Endothelial cell of umbilical vein (primary cell): ENCODE measurements around the gene NKX2-3. TPM values are rescaled to one million over a fixed set of nuclear protein-coding genes. Genes with fewer than 3 reads are reported as not detected.

Experiments
- BruUV-seq: library from RNA; stranded (reverse); fragments of 400-500 nt; replicated peaks from 2 replicates; lab custom pipeline; 2021; lab: Mats Ljungman, UMichigan
- CTCF ChIA-PET: fragments of 300-600, 350-600 bp; sonication (Branson Sonifier 250); formaldehyde crosslinking; loops from one replicate; lab custom pipeline; 2021; ENCODE audit warnings: antibody characterized with exemption, inconsistent platforms; lab: Charles Lee
- POLR2A ChIA-PET: fragments of 300-600, 350-600 bp; sonication (Branson Sonifier 250); formaldehyde crosslinking; loops from one replicate; lab custom pipeline; 2021; ENCODE audit warnings: antibody characterized with exemption, inconsistent platforms; lab: Charles Lee
- DNase-seq: peaks from one replicate; pipeline ENCODE4 v3.0.0-alpha.2; 2011; ENCODE audit warnings: low read depth, low spot score
- FAIRE-seq: peaks from 2 replicates; lab custom pipeline; 2011; peaks lifted over from hg19 to GRCh38; lab: Jason Lieb, UNC
- H2AFZ ChIP-seq: 2 replicates; pipeline ENCODE4 v1.6.0; 2012; ENCODE audit warnings: low read depth, low read length, control low read depth, inconsistent platforms
- H3K27ac ChIP-seq: 2 replicates; pipeline ENCODE4 v1.5.1; 2011; ENCODE audit warnings: low read depth, mild to moderate bottlenecking, control low read depth, low read length, moderate library complexity; ENCODE audit not compliant: insufficient read depth
- H3K27me3 ChIP-seq, 2 experiments: 2 replicates each; pipeline versions ENCODE4 v1.6.0 to v1.6.1; 2011; ENCODE audit warnings: low read length in 2 of 2, mixed read lengths in 1 of 2; ENCODE audit not compliant: control insufficient read depth in 2 of 2, insufficient read depth in 2 of 2
- H3K36me3 ChIP-seq, 2 experiments: 2 replicates in 1 of 2; 3 replicates in 1 of 2; pipeline ENCODE4 v1.5.1; 2011; ENCODE audit warnings: low read length in 2 of 2, mild to moderate bottlenecking in 1 of 2, moderate library complexity in 1 of 2; ENCODE audit not compliant: control insufficient read depth in 2 of 2, insufficient read depth in 2 of 2; ENCODE audit errors: extremely low read depth in 1 of 2
- H3K4me1 ChIP-seq: 3 replicates; pipeline ENCODE4 v1.5.1; 2011; ENCODE audit warnings: mild to moderate bottlenecking, low read length; ENCODE audit not compliant: control insufficient read depth, insufficient read depth; ENCODE audit errors: extremely low read depth
- H3K4me2 ChIP-seq: 2 replicates; pipeline ENCODE4 v1.6.1; 2011; ENCODE audit warnings: low read length, control low read depth, mixed read lengths; ENCODE audit not compliant: insufficient read depth
- H3K4me3 ChIP-seq, 3 experiments: fragments of 200-600 bp in 1 of 3; sonication (generic), shearing (Covaris generic) in 1 of 3; replicated peaks in 1 of 3; 2 replicates each; pipeline ENCODE4 v1.5.1; 2011 to 2016; ENCODE audit warnings: control low read depth in 3 of 3, low read length in 3 of 3, mild to moderate bottlenecking in 2 of 3, inconsistent platforms in 1 of 3, low read depth in 1 of 3, moderate library complexity in 1 of 3; ENCODE audit not compliant: insufficient read depth in 1 of 3
- H3K79me2 ChIP-seq: 2 replicates; pipeline ENCODE4 v1.6.0; 2012; ENCODE audit warnings: low read length, inconsistent platforms; ENCODE audit not compliant: control insufficient read depth, insufficient read depth
- H3K9ac ChIP-seq: replicated peaks from 2 replicates; pipeline ENCODE3; 2011; ENCODE audit warnings: low read length, control low read depth; ENCODE audit not compliant: insufficient read depth; ENCODE audit errors: extremely low read depth
- H3K9me1 ChIP-seq: replicated peaks from 3 replicates; pipeline ENCODE4 v1.6.0; 2011; ENCODE audit warnings: mild to moderate bottlenecking, low read length; ENCODE audit not compliant: control insufficient read depth, insufficient read depth; ENCODE audit errors: extremely low read depth
- H3K9me3 ChIP-seq: replicated peaks from 2 replicates; pipeline ENCODE4 v1.5.1; 2012; ENCODE audit warnings: low read length, inconsistent platforms; ENCODE audit not compliant: control insufficient read depth, insufficient read depth
- H4K20me1 ChIP-seq: replicated peaks from 2 replicates; pipeline ENCODE3; 2011; ENCODE audit warnings: mild to moderate bottlenecking, low read length; ENCODE audit not compliant: control insufficient read depth, insufficient read depth; ENCODE audit errors: extremely low read depth
- EZH2 ChIP-seq: IDR thresholded peaks from 2 replicates; pipeline ENCODE4 v1.6.1; 2012; ENCODE audit warnings: borderline replicate concordance, low read depth, mild to moderate bottlenecking, moderate library complexity, low read length, inconsistent platforms; ENCODE audit not compliant: severe bottlenecking
- FOS ChIP-seq: IDR thresholded peaks from 2 replicates; pipeline ENCODE4 v1.6.1; 2011; ENCODE audit warnings: mild to moderate bottlenecking, low read length, moderate library complexity, borderline replicate concordance; ENCODE audit not compliant: insufficient read depth
- GATA2 ChIP-seq: IDR thresholded peaks from 2 replicates; pipeline ENCODE4 v1.7.0; 2011; ENCODE audit warnings: low read depth, mild to moderate bottlenecking, moderate library complexity, mixed read lengths, low read length; ENCODE audit not compliant: insufficient read length, insufficient read depth
- MYC ChIP-seq: IDR thresholded peaks from one replicate; pipeline ENCODE4 v1.6.1; 2011; ENCODE audit warnings: mild to moderate bottlenecking, low read depth, low read length
- POLR2A ChIP-seq: IDR thresholded peaks from 2 replicates; pipeline ENCODE4 v1.6.1; 2012; ENCODE audit warnings: low read depth, mild to moderate bottlenecking, control low read depth, low read length
- POLR2AphosphoS5 ChIP-seq: IDR thresholded peaks from 2 replicates; pipeline ENCODE4 v1.6.1; 2012; ENCODE audit warnings: low read depth, mild to moderate bottlenecking, control low read depth, low read length, moderate library complexity; ENCODE audit not compliant: insufficient read depth
- dilution Hi-C: fragments of 300-500 bp; cut with MboI; formaldehyde crosslinking; loops from one replicate; pipeline ENCODE4 v1.15.0; 2019; ENCODE audit warnings: low sequenced_read_pairs; ENCODE audit not compliant: extremely low pct_ligation_motif_present
- intact Hi-C: fragments of 100-400 bp; cut with micrococcal nuclease; formaldehyde crosslinking; loops from one replicate; pipeline ENCODE4 v1.10.0; 2022
- polyA plus RNA-seq, 4 experiments: library from polyadenylated mRNA; depleted of rRNA in 3 of 4; stranded (reverse) in 3 of 4; unstranded in 1 of 4; fragments of >200 nt; gene quantifications; 2 replicates each; pipeline versions ENCODE4 v1.2.1 to v1.2.3, GENCODE V29; 2011 to 2012; ENCODE audit warnings: missing spikeins in 1 of 4
- total RNA-seq: library from RNA; stranded (reverse); gene quantifications from 2 replicates; pipeline ENCODE4 v1.2.3, GENCODE V29; 2021
- TF ChIP-seq, protein P1 (sequence below), 2 donors: IDR thresholded peaks; 1 replicate in 1 of 2; 2 replicates in 1 of 2; pipeline ENCODE4 v1.5.1; 2011; ENCODE audit warnings: low read length in 2 of 2, mild to moderate bottlenecking in 2 of 2, moderate library complexity in 2 of 2, control low read depth in 1 of 2, inconsistent platforms in 1 of 2, low read depth in 1 of 2; ENCODE audit not compliant: insufficient read depth in 1 of 2; ENCODE audit errors: extremely low read depth in 1 of 2
- TF ChIP-seq, protein P2 (sequence below): IDR thresholded peaks from 2 replicates; pipeline ENCODE4 v1.6.1; 2011; ENCODE audit not compliant: insufficient read depth, insufficient read length

The NKX2-3 gene
- total and polyA plus RNA-seq, 2 donors (not counting 3 experiments of a cell fraction or from before 2014, with no cell fraction given), result not detected

DNA sequence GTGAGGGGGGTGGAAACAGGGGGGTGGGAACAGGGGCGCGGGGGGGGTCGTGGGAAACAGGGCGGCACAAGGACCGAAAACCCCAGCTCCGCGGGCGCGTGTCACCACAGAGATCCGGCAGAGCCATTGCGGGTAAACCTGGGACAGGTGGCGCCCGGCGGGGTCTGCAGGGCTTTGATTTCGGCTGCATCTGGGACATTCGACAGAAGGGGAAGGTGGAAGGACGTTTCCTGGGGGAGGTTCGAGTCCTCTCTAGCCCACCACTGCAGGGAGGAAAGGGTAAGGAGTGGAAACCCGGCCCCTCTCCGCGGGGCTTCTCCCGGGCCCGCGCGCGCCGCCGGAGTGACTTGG is 7.5 kb downstream of the NKX2-3 start:
- Histone ChIP-seq H3K36me3 (no peaks in the 10 kb centered on the region), H3K27ac (no peak overlapping the region), H3K4me2 (no peak overlapping the region), H2AFZ (no peak overlapping the region), H3K4me3 (no peak overlapping the region), H3K9me3 (no peaks in the 10 kb centered on the region), H3K4me1 (no peaks in the 10 kb centered on the region), H3K9ac (no peak overlapping the region), H3K9me1 (no peaks in the 10 kb centered on the region), H4K20me1 (no peaks in the 10 kb centered on the region), H3K79me2 (no peaks in the 10 kb centered on the region), H3K27me3 (peaks cover 76 to 85% of the 10 kb centered on the region in 2 experiments)
- ChIA-PET CTCF (no interaction called here), POLR2A (no interaction called here)
- intact Hi-C loops (no loop called here), dilution Hi-C loops (no loop called here)
- no TSS peak for BruUV-seq
- no peak for TF ChIP-seq MYC
- peak; percentile 84 for TF ChIP-seq EZH2
- TF ChIP-seq, protein P1, sequence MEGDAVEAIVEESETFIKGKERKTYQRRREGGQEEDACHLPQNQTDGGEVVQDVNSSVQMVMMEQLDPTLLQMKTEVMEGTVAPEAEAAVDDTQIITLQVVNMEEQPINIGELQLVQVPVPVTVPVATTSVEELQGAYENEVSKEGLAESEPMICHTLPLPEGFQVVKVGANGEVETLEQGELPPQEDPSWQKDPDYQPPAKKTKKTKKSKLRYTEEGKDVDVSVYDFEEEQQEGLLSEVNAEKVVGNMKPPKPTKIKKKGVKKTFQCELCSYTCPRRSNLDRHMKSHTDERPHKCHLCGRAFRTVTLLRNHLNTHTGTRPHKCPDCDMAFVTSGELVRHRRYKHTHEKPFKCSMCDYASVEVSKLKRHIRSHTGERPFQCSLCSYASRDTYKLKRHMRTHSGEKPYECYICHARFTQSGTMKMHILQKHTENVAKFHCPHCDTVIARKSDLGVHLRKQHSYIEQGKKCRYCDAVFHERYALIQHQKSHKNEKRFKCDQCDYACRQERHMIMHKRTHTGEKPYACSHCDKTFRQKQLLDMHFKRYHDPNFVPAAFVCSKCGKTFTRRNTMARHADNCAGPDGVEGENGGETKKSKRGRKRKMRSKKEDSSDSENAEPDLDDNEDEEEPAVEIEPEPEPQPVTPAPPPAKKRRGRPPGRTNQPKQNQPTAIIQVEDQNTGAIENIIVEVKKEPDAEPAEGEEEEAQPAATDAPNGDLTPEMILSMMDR (IDR thresholded peaks at IDR 0.05; ENCODE audit: extremely low read depth in 1 of 2, insufficient read depth in 1 of 2, low read depth in 1 of 2, low read length in 2 of 2), result no peak
- no peak for TF ChIP-seq POLR2A
- no peak for TF ChIP-seq FOS
- TF ChIP-seq GATA2, result no peak
- no peak for TF ChIP-seq POLR2AphosphoS5
- TF ChIP-seq, protein P2, sequence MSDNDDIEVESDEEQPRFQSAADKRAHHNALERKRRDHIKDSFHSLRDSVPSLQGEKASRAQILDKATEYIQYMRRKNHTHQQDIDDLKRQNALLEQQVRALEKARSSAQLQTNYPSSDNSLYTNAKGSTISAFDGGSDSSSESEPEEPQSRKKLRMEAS, result no peak
- DNase-seq, result no peak
- FAIRE-seq, result no peak
